Stimulated activated CD8-positive, alpha-beta memory T cell treated with anti-CD3 and anti-CD28 coated beads, Interleukin-15, amount 100 ng/mL, for 4 hours (primary cell): ENCODE data around the gene ANKLE1.

Source experiments
- DNase-seq, 2 donors: peaks; one replicate each; pipeline ENCODE4 v3.0.0-alpha.2; 2020; ENCODE audit warnings: low read depth in 2 of 2

ANKLE1 gene

DNA sequence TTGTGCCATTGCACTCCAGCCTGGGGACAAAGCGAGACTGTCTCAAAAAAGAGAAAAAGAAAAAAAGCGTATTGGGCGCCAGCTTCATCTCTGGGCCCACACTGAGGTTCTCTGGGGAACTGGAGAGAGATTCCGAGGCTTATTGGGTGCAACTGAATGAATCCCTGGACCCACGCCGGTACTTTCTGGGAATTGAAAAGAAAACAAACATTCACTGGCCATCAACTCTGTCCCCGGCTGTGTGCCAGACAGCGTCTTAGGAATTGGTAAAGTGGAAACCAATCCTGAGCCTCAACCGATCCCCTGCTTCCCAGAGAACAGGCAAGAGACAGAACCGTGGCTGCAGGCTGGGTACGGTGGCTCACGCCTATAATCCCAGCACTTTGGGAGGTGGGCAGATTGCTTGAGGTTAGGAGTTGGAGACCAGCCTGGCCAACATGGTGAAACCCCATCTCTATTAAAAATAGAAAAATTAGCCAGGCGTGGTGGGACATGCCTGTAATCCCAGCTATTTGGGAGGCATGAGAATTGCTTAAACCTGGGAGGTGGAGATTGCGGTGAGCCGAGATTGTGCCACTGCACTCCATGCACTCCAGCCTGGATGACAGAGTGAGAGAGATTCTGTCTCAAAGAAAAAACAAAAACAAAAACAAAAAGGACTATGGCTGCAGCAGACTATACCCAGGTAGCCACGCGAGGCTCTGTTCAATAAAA, 44.3 kb downstream of the ANKLE1 start:
- no peak for DNase-seq

DNA sequence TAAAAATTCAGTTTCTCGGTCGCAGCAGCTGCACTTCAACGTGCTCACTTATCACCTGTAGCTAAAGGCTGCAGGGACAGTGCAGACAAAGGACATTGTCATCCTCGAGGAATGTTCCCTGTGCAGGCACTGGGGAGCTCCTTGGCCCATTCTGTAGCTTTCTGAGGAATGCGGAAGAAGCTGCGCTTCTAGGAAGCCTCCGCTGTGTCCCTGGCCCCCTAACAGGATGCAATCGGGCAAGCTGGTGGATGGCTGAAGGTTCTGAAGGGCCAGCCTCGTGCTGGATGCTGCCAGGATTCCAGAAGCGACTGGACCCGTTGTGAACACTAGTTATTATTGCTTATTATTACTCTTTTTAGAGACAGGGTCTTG, 44.9 kb downstream of the ANKLE1 start:
- DNase-seq, result no peak

DNA sequence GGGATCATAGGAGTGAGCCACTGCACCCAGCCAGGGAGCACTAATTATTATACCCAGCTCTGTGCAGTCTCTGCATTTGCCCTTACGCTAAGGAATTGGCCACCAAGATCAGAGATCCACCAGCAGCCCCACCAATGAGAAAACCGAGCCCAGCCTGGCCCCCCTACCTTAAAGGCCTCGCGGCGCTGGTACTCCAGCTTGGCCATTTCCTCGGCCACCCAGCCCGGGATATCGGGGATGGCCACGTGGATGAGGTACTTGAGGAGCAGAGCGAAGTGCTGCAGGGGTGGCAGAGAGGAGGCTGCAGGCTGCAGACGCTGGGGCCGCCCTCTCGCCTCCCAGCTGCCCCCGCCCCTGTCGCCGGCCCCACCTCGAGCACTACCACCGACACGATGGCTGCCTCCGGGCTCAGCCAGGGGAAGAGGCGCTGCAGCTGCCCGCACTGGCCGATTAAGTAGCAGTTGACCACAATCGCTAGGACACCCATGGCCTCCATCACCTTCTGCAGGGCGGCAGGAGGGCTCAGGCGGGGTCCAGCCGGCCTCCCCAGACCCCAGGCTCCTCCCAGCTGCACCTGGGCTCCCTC, 45.5 kb downstream of the ANKLE1 start:
- DNase-seq, result no peak

DNA sequence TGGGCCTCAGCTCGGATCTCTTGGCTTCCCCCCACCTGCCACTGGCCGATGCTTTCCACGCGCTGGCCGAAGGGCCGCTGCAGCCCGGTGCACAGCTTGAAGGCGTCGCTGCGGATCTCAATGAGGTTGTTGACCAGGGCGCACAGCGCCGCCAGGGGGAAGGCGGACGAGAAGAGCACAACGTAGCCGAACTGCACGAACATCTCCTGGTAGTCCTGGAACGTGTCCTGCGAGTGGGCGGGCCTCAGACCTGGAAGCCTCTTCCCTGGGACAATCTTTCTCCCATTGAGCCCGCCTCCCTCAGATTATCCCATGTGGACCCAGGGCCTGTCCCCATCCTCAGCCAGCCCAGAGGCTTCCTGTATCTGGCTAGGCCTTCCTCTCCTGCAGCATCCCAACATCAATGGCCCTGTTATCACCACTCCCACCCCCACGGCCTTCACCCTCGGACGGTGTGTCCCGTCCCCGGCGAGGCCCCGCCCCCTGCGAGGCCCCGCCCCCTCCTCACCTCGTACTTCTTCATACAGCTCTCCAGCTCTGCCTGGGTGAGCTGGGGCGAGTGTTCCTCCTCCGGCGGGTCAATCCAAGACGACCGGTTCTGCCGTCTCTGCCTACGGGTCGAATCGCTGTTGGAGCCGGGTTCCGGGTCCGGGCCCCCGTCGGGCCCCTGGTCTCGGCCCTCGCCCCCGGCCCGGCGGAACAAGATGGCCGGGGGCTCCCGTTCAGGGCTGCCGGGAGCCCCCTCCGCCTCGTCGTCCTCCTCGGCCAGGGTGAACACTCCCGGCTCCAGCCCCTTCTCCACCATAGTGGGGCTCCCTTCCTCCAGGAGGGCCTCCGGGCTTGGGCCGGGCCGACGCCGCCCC, 46.2 kb downstream of the ANKLE1 start:
- DNase-seq, result peak in 1 of 2 donors; percentile 31

DNA sequence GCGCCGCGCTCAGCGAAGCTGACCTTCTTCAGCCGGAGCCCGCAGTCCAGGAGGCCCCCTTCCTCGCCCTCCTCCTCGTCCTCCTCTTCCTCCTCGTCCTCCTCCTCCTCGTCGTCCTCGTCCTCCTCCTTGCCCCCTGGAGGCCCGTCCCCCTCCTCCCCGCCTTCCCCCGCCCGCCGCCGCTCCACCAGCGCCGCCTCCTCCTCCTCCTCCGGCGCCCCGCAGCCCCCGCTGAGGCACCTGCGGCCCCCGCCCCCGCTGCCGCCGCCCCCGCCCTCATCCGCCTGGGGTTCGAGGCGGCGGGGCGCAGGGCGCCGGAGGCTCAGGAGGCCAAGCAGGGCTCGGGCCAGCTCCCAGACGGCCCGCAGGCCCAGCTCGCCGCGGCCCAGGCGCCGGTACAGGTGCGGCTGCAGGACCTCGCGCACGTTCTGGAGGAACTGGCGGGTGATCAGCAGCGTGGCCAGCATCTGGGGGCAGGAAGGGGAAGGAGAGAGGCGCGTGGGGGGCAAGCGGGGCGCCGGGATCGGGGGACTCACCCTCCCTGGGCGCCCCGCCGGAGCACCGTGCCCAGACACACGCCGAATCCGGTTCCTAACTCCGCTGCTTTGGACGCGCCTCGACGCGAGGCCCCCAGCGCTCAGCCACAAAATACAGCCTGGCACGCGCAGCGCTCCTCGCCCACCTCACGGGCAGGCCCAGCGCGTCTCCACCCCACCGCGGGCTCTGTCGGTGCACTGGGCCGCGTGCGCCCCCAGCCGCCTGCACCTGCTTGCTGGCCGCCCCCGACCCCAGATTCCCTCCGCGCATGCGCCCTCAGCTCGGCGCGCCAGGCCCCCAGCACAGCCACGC, 47.0 kb downstream of the ANKLE1 start:
- peak in 1 of 2 donors; percentile 27 for DNase-seq

DNA sequence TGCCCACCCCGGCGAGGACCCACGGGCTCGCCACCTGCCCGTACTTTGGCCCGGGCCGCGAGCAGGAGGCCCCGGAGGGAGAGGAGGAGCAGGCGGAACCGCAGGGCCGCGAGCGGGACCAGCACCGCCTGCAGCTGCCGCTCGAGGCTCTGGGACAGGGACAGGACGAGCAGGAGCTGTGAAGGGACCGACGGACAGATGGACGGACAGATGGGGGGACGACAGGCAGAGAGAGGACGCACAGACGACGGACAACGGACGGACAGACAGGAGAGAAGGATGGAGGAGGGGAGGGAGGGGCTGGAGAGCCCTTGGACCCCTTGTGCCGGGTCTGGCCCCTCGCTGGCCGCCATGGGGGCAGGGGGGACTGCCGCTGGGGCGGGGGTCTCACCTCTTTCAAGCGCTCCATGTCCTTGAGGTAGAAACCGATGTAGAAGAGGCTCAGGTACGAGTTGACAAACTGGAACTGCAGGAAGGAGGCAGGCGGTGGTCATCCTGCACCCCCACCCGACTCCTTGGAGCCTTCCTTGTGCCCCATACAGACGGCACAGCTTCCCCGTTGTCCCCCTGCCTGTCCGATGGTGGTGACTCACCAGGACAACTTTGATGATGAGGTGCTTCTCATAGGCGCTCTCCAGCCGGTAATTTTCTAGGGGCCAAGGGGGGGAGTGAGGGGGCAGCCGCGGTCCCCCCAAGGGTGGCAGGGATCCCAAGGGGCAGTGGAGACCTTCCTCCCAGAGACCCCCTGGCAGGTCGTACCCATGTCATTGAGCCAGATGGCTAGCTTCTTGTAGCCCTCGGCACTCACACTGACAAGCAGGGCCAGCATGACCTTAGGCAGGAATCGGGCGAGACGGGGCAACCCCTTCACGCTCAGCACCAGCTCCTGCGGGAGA, 47.9 kb downstream of the ANKLE1 start:
- no peak for DNase-seq

DNA sequence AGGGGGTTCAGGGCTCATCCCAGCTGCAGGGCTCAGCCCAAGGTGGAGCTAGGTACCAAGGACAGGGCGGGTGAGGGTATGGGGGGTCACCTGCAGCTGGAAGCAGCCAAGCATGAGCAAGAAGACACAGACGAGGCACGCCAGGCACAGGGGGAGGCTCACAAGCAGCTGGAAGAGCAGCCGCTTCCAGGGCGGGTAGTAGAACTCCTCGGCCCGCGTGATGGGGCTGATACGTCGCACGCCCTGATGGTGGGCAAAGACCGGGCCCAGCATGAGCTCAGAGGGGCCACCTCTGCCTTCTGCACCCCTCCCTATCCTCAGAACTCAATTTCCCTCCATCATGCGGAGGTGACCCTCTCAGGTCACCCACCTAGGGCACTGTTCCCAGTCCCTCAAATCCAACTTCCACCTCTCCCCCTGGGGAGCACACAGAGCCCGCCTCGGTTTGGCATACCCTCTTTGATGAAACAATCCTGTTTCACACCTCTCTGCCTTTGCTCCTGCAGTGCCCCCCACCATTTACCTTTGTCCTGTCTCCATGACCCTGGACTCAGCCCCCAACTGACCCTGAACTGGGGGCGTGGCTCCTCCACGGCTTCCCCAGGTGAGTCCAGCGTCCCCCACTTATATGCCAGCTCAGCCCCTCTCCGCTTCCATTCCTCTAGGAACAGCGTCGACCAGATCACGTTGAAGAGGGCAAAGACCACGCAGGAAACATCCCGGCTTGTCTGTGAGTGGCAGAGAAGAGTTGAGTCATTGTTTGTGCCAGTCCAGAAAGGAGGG, 48.8 kb downstream of the ANKLE1 start:
- no peak for DNase-seq

DNA sequence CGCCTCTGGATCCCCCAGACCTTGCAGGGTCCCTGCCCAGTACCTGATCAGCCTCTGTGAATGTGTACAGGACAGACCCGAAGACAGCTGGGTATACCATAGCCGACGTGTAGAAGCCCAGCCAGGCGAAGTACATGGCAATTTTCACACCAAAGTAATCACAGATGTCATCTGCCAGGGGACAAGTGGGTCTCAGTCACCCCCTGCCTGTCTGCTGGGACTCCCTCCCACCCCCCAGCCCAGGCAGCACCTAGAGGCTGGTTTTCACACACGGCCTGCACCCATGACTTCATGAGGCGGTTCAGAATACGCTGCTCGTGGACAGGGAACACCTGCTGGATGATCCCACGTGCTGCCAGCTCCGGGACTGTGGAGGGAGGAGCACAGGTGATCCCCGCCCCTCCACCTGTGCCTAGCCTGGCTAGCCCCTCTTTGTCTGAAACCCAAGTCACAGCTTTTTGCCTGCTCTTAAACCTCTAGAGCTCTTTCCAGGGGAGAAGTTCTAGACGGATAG, 49.4 kb downstream of the ANKLE1 start:
- no peak for DNase-seq

DNA sequence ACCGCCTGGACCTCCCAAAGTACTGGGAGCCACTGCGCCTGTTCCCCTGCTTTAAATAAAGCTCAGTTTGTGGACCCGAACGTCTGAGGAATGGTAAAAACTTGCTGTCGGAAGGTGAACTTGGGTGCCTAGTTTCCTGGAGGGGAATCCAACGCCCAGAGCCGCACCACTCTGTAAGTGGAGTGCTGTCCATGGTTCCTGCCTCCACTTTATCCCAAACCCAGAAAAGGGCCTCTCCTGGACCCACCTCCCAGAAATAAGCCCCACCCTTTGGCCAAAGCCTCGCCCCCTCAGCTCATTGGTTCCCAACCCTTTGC, 50.6 kb downstream of the ANKLE1 start:
- DNase-seq, result no peak

DNA sequence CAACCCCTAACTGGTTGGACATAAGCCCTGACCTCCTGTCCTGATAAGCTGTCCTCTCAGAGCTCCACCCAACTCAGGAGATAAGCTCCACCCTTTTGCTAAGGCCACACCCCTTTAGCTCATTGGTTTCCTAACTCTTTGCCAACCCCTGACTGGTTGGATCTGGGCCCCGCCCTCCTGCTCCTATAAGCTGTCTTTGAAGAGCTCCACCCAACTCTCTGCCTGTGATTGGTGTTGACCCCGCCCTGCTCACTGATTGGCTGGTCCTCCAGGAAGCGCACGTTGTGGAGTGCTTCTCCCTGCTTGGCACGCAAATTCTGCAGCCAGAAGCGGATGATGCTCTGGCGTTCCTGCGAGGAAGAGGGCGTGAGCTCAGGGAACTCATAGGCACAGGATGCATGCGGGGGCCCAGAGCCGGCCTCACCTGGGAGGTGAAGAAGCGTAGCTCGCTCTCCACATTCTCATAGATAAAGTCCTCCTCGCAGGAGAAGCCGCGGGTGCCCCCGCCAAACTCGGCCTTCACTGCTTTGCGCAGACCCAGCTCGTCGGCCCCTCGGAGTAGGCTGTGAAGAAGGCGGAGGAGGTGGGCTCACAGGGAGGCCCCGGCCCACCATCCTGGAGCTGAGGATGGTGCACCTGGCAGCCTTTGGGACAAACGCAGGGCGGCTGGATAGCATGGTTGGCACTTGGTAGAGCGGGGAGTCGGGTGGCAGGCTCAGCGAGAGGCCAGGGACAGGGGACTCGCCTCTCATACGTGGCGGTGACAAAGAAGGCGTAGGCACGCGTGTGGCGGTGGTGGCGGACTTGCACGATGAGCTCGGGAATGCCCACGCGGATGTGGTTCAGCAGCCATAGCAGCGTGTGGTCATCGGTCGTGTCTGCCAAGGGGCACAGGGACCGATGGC, 51.2 kb downstream of the ANKLE1 start:
- no peak for DNase-seq

DNA sequence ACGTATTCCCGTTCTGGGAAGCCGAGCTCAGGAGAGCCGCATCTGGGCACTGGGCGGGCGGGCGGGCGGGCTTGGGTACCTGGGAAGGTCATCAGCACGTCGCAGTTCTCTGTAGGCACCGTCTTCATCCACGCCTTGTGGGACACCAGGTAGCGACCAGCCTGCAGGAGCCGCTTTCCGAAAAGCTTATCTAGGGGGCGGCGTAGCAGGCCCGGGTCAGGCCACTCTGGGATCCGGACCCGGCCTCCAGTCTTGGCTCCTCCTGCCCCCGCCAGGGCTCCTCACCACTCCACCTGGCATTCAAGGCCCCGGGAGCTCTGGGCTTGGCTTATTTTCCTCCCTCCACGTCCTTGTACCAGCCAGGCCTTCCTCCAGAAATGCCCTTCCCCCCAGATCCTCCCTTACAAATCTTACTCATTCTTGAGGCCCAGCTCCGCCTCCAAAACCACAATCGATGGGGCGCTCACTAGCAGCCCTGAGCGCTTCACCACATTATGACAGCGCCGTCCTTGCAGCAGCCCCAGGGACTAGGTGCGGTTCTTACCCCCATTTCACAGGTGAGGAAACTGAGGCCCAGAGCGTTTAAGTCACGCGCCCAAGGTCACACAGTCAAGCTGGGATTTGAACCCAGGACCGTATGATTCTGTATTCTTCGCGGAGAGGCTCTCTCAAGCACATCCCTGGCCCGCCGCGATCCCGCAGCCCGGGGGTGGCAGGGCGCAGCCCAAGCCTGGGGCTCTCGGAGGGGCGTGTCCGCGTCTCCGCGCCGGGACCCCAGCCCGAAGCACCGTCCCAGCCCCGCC, 52.1 kb downstream of the ANKLE1 start:
- peak; percentile 49 to 69 for DNase-seq

DNA sequence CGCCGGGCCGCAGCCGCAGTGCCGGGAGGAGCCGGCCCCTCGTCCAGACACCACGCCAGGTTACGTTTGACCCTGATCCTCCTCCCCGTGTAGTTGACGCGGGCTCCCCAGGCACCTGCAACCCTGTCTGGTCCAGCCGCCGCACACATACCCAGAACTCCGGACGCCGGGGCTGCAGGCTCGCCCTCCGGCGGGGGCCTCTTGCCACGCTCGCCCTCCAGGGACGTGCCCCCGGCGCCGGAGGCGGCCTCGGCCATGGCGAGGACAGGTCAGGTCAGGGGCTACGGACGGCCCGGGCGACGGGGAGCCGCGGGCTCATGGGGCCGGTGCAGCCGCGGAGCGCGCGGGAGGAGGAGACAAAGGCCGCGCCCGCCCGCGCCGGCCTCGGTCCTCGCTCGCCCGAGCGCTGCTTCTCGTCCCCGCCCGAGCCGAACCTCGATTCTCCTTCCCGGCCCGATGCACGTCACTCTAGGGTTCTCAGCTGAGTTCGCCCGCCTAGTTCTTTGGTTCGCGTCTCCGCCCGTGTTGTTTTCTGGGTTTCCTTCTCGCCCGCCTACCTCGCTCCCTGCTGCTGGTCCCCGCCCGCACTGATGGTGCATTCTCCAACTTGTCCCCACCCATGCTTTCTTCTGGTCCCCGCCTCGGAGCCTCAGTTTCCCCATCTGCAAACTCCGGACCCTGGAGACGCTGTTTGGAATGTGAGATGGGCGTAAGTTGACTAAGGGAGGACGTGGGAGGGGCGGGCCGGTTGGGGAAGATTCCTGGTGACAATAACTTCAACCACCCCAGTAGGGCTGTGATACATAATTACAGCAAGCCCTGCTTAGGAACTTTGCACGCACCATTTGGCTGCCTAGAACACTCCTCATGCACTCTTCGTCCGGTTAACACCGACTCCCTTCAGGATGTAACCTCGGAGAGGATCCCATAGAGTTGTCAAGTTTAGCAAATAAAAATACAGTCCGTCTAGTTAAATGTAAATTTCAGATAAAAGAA, 53.0 kb downstream of the ANKLE1 start, which contains the start of gene ANO8:
Gene ANO8 (minus strand): TSS at position 442 of the 996 bp plus-strand sequence. CDS start 185 bp downstream, at position 257.
- DNase-seq, result peak; percentile 88 to 90

DNA sequence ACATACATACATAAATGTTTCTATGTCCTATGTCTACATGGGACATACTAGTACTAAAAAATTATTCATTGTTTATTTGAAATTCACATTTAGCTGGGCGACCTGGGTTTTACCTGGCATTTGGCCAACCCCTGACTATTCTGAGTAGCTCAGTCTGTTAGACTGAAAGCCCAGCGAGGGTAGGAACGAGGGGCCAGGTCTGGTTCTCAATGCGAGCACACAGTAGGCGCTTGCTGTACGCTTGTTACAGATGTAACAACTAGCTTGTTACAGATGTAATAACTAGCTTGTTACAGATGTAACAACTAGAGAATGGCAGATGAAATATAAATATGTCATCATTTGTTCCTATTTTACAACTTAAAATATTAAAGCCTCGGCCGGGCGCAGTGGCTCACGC, 53.9 kb downstream of the ANKLE1 start:
- no peak for DNase-seq
